Stimulated activated CD4-positive, alpha-beta T cell treated with anti-CD3 and anti-CD28 coated beads, Interleukin-1b, Interleukin-23, amount 100 ng/mL, for 48 hours (primary cell): Measurements from ENCODE around the gene PHC2.

ENCODE experiments used
- DNase-seq: peaks from one replicate; pipeline ENCODE4 v3.0.0-alpha.2; 2020

PHC2 gene

GRCh38 chr1:33445108-33445507 lies 14.2 kb upstream of the PHC2 start:
- DNase-seq = no peak

GRCh38 chr1:33443705-33444180 lies 12.8 kb upstream of the PHC2 start:
- no peak for DNase-seq

GRCh38 chr1:33443080-33443704 lies 12.3 kb upstream of the PHC2 start:
- no peak for DNase-seq

- no peak for DNase-seq
Observed at GRCh38 chr1:33442141-33442540, 11.2 kb upstream of the PHC2 start.

- no peak for DNase-seq
Observed at GRCh38 chr1:33441088-33441745, 10.3 kb upstream of the PHC2 start.

- DNase-seq = no peak
Observed at GRCh38 chr1:33439662-33440061, 8.8 kb upstream of the PHC2 start.

- DNase-seq = no peak
Observed at GRCh38 chr1:33438364-33439160, 7.7 kb upstream of the PHC2 start.

- DNase-seq = no peak
Observed at GRCh38 chr1:33436557-33437285, 5.8 kb upstream of the PHC2 start.

- no peak for DNase-seq
Observed at GRCh38 chr1:33435096-33435820, 4.4 kb upstream of the PHC2 start.

GRCh38 chr1:33434363-33434750 lies 3.5 kb upstream of the PHC2 start:
- no peak for DNase-seq

GRCh38 chr1:33433509-33434362 lies 2.8 kb upstream of the PHC2 start:
- no peak for DNase-seq

GRCh38 chr1:33429856-33430691 lies 821 bp downstream of the PHC2 start:
- DNase-seq = no peak

- no peak for DNase-seq
Observed at GRCh38 chr1:33429332-33429731, 1.6 kb downstream of the PHC2 start.

GRCh38 chr1:33428661-33429060 lies 2.2 kb downstream of the PHC2 start:
- no peak for DNase-seq

- DNase-seq = no peak
Observed at GRCh38 chr1:33426916-33427315, 4.0 kb downstream of the PHC2 start.

GRCh38 chr1:33425900-33426299 lies 5.0 kb downstream of the PHC2 start:
- no peak for DNase-seq

- DNase-seq = no peak
Observed at GRCh38 chr1:33424610-33425009, 6.3 kb downstream of the PHC2 start.

GRCh38 chr1:33424205-33424604 lies 6.7 kb downstream of the PHC2 start:
- no peak for DNase-seq

- no peak for DNase-seq
Observed at GRCh38 chr1:33420870-33421775, 9.8 kb downstream of the PHC2 start.

- DNase-seq = no peak
Observed at GRCh38 chr1:33418811-33419210, 12.1 kb downstream of the PHC2 start.
